ENCODE measurements around the gene IGSF9.

The IGSF9 gene

DNA sequence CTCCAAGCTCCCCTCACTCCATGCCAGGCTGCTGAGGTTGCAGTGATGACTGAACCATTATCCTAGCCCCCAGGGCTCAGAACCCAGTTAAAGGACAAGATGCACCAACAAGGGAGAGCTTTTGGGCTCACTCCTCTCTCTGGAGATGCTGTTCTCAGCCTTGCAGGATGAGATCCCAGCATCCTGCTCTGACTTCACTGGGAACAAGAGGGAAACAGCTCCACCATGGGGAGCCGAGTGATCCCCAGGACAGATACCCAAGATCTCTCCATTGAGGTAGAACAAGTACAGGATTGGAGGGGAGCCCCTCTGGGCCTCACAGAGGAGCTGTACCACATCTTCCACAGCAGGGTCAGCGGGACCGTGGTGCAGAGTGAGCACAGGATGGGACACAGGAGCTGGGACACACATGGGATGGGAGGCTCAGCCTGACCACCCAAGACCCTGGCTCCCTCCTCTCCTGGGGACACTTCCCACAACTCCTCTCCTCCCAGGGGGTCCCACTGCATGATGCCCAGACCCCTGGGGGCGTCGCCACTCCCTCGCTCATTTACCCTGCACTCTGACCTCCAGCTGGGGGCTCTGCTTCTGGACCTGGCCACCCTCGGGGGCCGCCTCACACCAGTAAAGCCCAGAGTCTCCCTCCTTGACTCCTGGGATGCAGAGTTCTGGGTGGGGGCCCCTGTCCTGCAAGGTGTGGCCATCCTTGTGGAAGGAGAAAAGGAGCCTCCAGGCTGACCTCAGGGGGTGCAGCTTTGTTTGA, 27.2 kb upstream of the IGSF9 start:
- no peak for DNase-seq (ENCODE audit: low spot score)

DNA sequence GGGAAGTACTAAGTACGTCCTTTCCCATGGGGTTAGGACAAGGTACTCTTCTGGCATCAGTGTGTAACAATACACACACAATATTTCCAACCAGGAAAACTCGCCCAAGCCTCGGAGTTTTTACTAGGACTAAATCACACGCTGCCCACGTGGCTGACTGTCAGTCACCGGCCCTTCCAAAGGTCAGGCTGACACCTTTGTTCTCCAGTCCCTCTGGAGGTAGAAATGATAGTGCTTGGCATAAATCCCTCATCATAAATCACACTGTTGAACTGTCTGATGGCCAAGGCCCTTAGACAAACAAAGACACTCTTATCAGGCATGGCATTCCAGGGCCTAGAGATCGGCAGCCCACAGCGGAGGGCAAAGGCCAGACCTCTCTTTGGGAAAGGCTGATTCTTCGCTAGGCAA, 25.5 kb upstream of the IGSF9 start:
- DNase-seq (ENCODE audit: low spot score): no peak

DNA sequence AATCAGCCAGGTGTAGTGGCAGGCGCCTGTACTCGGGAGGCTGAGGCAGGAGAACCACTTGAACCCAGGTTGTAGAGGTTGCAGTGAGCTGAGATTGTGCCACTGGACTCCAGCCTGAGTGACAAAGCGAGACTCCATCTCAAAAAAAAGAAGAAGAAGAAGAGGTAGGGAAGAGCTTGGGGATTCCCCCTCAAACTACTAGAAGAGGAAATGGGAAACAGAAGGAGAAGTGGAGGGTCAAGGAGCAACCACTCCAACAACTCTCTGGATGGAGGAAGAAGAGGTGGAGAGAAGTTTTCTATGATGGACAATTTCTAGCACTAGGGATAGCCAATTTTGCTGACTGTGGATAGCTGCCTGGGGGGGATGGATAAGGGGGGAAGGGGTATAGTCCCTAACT, 23.5 kb upstream of the IGSF9 start:
- DNase-seq (ENCODE audit: low spot score): no peak

DNA sequence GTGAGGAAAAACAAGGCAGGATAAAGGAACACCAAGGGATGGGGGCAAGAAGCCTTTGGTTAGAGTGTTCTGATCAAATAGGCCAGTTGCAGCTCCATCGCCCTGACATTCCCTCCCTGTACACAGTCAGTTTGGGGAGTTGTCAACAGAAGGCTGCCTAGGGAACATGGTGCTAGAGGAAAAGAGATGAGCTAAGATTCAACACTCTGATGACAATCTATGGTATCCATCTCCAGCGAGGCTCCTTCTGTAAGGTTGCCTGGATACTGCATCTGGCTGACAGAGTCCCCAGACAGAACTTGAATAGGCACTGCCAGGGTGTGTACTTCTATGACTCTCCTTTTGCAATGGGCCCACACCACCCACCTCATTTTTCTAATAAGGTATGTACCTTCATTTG, 19.9 kb upstream of the IGSF9 start:
- DNase-seq (ENCODE audit: low spot score): no peak

DNA sequence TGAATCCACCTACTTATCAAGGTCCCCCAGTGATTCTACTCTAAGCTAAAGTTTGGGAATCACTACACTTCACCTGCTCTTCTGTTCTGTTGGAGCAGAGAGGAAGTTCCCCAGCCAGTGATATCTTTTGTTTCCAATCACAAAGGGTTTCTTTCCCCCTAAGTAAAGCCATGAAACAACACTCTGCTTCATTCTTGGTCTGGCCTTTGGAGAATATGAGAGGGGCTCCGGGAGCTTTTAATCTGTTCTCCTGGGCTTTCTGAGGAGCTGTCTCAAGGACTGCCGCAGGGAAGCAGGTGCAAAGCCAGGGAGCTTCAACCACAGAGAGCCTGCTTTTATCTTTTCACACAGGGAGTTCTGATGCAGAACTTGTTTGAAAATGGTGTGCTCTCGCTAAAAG, 18.7 kb upstream of the IGSF9 start:
- no peak for DNase-seq (ENCODE audit: low spot score)

DNA sequence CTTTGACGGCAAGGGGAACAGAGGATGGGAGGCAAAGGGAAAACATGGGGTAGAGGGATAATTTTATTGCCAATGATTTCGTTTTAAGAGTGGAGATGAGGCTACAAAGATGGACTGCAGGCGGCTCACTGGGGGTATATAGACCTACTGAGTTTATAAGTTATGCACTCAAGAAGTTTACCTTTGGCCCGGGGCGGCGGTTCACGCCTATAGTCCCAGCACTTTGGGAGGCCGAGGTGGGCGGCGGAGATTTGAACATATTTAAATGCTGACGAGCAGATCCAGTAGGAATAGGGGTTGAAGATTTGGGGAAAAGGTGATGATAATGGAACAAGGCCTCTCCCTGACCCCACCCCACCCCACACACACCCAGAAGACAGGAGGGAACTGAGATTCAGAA, 16.8 kb upstream of the IGSF9 start:
- no peak for DNase-seq (ENCODE audit: low spot score)

DNA sequence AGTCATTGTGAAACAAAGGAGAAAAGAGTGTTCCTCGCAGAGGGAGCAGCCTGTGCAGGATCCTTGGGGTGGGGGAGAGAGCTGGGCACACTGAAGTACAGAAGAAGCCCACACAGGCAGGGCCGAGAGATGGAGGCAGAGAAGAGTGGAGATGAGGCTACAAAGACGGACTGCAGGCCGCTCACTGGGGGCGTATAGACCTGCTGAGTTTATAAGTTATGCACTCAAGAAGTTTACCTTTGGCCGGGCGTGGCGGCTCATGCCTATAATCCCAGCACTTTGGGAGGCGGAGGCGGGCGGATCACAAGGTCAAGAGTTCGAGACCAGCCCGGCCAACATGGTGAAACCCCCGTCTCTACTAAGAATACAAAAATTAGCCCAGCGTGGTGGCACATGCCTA, 16.2 kb upstream of the IGSF9 start:
- DNase-seq (ENCODE audit: low spot score): no peak

DNA sequence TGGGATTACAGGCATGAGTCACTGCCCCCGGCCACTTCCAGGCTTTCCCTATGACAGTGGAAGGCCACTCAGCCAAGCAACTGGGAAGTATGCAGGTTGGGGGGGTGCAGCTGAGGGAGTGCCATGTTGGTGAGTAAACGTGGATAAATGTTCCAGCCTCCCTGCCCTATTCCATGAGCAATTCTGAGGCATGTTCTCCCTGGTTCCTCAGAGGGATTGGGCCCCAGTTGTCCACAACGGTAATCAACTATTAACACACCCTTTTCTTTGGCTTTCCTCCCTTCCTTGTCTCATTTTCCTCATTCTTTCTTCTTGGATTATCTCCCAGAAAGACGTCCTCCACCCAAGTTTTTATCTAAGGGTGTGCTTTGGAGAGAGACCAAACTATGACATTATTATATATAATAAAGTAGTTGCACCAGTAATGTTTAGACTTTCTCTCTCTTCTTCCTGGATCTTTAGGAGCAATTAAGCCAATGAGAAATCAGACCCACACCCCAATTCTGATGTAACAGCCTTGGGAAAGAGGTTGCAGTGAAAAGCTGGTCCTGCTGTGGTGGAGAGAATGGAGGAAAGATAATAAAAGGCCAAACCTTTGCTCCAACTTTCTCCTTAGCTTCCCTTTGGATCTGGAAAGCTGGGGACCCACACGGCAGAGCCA, 15.4 kb upstream of the IGSF9 start:
- no peak for DNase-seq (ENCODE audit: low spot score)

DNA sequence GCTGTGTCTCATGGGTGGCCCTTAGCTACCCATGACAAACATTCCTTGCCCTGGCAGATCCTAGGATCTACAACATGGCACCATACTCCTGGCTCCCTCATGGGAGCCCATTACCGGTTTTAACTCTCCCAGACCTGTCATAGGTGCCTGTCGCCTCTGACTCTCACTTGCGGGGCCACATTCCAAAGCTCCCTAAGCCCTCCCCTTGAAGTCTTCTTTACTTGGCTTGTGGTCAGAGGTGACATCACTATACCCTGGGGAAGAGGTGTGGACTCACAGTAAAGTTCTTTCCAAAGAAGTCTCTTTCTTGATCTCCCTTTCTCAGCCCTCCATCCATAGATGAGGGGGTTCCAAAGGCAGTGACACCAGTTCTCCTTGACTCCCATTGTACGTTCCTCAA, 14.0 kb upstream of the IGSF9 start:
- DNase-seq (ENCODE audit: low spot score): no peak

DNA sequence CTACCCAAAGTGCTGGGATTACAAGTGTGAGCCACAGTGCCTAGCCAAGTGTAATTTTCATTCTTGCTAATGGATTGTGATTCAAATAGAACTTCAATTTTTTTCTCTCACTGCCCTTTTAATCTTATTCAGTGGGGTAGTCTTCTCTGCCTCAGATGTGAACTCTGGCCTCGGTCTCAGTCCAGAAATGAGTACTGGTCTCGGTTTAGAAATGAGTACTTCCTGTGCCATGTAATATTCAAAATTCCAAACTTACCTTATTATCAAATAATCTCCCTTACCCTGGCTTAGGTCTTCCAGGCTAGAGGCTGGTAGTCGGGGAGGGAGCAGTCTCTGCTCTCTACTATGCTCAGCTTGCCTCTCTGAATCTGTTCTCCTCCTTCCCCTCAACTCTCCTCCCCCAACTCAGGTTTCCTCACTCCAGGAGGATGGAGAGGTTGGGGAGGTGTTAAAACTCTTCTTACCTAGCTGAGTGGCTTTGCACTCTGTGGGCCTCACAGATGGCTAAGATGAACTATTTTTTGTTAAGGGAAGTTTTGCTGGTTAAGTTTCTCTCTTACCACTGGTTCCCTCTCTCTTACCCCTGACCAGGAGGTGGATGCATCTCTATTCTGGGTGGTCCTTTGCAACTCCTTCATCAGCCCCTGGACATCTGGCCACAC, 13.4 kb upstream of the IGSF9 start:
- no peak for DNase-seq (ENCODE audit: low spot score)

DNA sequence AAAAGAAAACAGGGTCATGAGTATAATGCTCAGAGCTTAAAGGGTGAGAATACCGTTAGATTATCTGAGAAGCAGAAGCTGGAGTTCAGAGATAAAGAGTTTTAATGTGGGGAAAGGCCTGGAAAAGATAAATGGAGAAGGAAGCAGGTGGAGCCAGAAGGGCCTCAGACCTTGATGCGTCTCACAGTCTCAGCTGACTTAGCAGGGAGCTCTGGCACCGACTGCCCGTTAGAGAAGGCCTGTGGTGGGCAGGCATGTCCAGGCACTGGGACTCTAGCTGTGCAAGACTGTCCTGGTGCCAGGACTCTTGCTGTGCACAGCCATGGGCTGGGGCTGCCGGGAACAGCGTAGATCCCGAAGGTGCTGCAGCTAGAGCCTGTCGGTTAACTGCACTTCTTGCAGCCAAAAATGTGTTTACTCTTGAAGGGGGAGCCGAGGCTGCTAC, 12.4 kb upstream of the IGSF9 start:
- no peak for DNase-seq (ENCODE audit: low spot score)

DNA sequence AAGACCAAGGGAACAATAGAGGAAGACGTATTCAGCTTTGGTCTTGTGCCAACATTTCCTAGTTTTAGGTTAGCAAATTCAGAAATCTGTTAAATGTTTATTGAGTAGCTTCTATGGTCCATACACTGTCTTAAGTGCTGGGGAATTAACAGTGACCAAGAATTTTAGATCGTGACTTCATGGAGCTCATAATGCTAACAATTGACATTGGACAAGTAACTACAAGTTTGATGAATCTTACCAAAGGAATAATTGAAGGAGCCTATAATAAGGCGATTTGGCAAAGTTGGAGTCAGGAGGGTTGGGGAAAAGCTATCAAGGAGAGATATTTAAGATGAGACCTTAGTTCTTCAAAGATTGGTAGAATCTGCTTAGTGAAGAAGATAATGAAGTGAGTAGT, 10.0 kb upstream of the IGSF9 start:
- no peak for DNase-seq (ENCODE audit: low spot score)

DNA sequence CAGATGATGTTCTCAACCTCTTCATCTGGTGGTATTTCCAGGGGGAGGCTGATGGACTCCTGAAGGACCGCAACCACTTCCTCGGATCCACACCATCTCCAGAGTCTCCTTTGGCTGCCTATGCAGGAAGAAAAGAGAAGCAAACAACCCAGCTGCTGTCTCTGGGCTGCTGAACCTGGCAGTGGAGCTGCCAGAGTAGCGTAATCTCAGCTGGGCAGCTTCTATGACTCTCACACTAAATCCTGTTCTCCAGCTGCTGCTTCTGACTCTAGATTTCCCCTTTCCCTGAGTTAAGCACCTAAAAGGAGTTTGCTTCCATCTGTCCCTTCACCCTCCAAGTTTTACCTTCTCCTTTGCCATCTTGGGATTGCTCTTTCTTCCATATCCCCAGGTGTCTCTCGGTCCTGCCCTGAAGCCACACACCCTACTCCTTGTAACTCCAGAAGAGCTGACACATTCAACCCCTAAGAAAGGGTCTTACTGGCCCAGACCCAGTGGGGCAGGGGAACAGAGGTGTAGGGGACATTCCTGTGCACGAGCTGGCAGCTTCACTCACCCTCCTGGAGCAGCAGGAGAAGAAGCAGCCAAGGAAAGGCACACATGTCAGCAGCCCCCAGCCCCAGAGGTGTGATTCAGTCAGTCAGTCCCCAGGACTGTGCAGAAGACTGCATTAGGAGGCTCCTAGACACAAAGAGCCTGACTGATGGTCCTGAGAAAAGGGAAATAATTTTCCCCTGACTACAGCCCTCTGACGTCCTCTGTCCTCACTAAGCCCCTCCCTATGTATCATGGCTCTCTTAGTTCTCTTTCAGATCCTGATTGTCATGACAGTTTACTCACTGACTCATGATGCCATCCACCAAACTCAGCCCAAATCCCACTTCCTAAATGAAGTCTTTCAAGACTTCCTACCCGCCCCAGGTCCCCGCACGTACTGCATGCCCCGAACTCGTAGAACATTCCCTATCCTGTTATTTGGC, 8.4 kb upstream of the IGSF9 start, which contains the start of gene SLAMF9:
Gene SLAMF9, minus strand, starts transcription at position 702 of the 980 bp plus-strand sequence. Its CDS starts 100 bp downstream, at position 602.
- no peak for DNase-seq (ENCODE audit: low spot score)

DNA sequence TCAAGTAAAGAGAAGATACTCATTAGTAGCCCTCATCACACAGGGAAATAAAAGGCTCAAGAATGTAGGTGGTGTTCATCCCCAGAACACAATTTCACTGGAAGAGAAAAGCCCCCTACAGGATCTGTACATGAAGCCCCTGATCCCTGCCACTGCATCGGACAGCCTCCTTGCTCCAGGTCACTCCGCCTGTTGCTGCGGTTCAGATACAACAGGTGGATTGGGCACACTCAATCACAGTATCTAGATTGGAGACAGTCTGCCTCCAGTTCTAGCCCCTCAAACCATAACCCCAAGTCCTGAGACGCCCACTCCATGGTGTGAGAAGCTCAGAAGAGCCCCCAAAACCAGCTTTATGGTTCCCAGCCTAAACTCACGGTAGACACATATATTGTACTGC, 7.5 kb upstream of the IGSF9 start:
- no peak for DNase-seq (ENCODE audit: low spot score)

DNA sequence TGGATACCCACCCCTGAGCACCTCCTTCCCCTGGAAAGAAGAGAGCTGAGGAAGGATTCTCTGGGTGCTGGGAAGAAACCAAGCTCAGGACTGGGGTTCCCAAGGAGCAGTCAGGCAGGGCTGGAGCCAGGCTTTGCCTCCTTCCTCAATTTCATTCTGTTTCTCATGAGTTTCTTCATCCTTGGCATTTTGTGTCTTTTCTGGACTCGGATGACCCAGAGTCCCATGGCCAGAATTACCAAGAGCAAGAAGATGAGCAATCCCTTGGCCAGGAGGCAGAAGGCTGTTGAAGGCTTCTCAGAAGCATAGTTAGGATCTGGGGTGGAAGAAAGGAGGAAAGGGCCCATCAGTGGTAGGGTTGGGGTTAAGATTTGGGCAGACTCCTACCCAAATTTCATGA, 6.1 kb upstream of the IGSF9 start:
- no peak for DNase-seq (ENCODE audit: low spot score)

DNA sequence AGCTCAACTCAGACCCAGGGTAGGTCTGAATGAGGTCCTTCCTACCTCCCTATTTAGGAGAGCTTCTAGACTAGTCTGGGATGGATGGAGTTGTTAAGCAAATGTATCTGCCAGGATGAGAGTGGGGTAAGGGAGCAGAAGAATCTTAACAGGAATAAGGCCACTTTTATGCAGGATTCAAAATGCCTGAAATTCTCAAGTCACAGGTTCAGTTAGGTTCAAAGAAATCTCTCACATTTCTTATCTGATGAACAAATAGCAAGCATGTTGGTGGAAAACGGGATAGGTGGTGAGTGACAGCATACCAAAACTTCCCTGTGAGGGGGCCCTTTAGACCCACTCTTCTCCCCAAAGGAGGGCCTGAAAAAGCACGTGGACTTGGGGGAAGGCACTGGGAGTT, 5.6 kb upstream of the IGSF9 start:
- DNase-seq (ENCODE audit: low spot score): no peak

DNA sequence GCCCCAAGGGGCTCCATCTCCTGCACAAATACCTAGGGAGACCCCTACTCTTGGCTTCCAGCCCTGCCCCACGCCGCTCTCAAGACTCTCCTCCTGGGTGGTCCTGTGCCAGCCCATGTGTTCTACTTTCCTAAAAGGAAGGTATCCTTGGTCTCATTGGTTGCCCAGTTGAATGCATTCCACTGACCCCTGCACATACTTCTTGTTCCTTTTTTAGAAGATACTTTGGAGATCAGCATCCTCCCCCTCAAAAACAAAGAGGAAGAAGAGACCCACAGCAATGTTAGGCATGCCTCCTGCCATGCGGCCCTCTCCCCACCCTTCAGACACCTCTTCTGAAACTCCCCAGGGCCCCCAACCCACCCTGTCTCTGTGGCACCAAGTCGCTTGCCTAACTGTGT, 4.6 kb upstream of the IGSF9 start:
- no peak for DNase-seq (ENCODE audit: low spot score)

DNA sequence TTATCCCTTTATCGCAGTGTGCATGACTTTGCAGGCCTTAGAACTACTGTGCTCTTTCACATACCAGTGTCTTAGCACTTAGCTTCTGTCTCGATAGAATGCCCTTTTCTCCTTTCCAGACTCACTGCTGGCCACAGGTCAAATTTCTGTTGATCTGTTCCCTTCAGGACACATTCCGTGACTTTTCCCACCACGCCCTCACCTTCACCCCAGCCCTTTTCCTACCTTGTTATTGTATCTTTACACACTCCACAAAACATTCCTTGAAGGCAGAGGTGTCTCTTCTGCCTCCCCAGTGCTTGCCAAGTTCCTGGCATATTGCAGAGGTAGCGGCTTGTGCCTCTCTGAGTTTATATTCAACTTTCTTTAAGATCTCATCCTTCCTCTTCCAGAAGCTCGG, 3.7 kb upstream of the IGSF9 start:
- no peak for DNase-seq (ENCODE audit: low spot score)

DNA sequence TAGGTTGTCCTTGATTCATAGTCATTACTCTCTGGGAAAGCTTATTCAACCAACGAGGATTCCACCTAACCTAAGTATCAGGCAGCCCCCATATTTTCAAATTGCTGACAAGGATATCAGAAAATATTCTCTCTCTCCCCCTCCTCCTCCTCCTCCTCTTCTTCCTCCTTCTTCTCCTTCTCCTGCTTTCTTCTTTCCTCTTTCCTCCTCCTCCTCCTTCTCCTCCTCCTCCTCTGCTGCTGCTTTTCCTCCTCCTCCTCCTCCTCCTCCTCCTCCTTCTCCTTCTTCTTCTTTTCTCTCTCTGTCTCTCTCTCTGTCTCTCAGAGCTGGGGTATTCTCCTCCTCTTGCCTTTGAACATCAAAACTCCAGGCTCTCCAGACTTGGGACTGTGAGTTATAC, 2.5 kb upstream of the IGSF9 start:
- DNase-seq (ENCODE audit: low spot score): no peak

DNA sequence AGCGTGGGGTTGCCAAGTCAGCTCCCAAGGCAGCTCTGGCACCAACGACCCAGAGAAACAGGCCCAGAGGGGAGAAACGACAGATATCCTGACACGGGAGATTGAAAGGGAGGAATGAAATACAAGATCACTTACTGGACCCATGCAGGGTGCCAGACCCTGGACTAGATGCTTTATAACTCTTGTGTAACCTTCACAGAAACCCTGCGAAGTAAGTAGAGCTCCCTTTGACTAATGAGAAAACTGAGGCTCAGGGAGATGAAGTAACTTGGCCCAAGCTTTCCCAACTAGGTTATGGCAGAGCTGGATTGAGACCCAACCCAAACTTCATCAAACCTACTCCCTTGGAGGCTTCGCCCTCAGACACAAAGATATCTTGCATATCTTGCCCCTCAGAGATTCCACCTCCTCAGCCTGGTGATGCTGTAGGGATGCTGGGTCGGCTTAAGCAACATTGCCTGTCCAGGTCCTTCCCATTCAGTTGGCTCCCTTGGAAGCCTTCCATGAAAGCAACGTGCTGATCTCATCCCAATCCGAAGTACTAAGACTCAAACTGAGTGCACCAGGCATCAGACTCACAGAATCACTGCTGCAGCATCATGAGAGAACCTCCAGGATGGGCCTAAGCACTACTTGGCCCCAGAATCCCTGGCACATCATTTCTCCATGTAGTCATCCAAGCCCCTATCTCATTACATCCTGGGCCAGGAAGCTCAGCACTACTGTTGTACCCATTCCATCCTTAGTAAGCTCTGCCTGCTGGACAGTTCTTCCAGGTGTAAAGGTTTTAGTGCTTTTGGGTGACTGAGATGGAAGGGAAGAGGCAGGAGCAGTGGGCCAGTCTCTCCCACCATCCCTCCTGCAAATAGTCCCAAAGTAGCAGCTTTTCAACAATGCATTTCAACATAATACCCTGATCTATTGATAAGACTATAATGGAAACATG, 1.1 kb upstream of the IGSF9 start:
- no peak for DNase-seq (ENCODE audit: low spot score)

All from CD4-positive, alpha-beta T cell treated with Interleukin-15 for 4 hours (primary cell).